ENCODE measurements around the gene NOX3.

NOX3 gene

GRCh38 chr6:155434096-155434495 lies 21.5 kb downstream of the NOX3 start:
- DNase-seq, result no peak
- H3K4me1 Mint-ChIP-seq (ENCODE audit: low read depth), result peaks cover 11% of the 10 kb centered on the region

GRCh38 chr6:155432293-155432692 lies 23.3 kb downstream of the NOX3 start:
- Mint-ChIP-seq H3K36me3 (ENCODE audit: low read depth) (no peaks in the 10 kb centered on the region), H3K4me1 (ENCODE audit: low read depth) (peaks cover 11% of the 10 kb centered on the region), H3K9me3 (no peaks in the 10 kb centered on the region), H3K27me3 (no peaks in the 10 kb centered on the region), H3K4me3 (no peak overlapping the region), H3K27ac (no peak overlapping the region)
- no peak for DNase-seq

More at GRCh38 chr6:155434096-155434495, 21.5 kb downstream of the NOX3 start:
- Mint-ChIP-seq H3K27ac (no peak overlapping the region), H3K27me3 (no peaks in the 10 kb centered on the region), H3K9me3 (no peaks in the 10 kb centered on the region), H3K36me3 (ENCODE audit: low read depth) (no peaks in the 10 kb centered on the region), H3K4me3 (no peak overlapping the region)

GRCh38 chr6:155429321-155429893 lies 26.2 kb downstream of the NOX3 start:
- H3K36me3 Mint-ChIP-seq (ENCODE audit: low read depth), result no peaks in the 10 kb centered on the region
- H3K27ac Mint-ChIP-seq, result no peak overlapping the region
- no peaks in the 10 kb centered on the region for H3K9me3 Mint-ChIP-seq
- no peak overlapping the region for H3K4me3 Mint-ChIP-seq
- peaks cover 11% of the 10 kb centered on the region for H3K4me1 Mint-ChIP-seq (ENCODE audit: low read depth)
- H3K27me3 Mint-ChIP-seq, result no peaks in the 10 kb centered on the region
- DNase-seq, result no peak

GRCh38 chr6:155426408-155426945 lies 29.2 kb downstream of the NOX3 start:
- DNase-seq, result no peak
- H3K27me3 Mint-ChIP-seq, result no peaks in the 10 kb centered on the region
- H3K36me3 Mint-ChIP-seq (ENCODE audit: low read depth), result no peaks in the 10 kb centered on the region
- no peak overlapping the region for H3K4me3 Mint-ChIP-seq
- H3K9me3 Mint-ChIP-seq, result no peaks in the 10 kb centered on the region
- H3K27ac Mint-ChIP-seq, result no peak overlapping the region
- H3K4me1 Mint-ChIP-seq (ENCODE audit: low read depth), result peaks cover 10% of the 10 kb centered on the region

DNA sequence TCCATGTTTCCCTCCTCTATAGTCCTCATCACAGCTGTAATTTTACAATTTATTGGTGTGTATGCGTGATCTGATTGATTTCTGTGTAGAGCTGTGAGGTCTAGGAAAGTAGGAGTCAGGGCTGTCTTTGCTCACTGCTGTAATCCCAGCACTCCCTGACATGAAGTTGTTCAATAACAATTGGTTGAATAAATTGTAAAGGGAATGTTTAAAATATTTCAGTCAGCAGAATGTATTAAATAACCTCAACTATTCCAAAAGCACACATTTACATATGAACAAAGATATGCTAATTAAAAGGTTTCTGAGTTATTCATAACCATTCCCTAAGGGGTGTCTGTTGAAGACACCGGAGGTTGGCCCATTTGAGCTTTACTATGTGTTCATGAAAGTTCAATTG lies 31.5 kb downstream of the NOX3 start:
- no peak overlapping the region for H3K27ac Mint-ChIP-seq
- no peak for DNase-seq
- no peaks in the 10 kb centered on the region for H3K9me3 Mint-ChIP-seq
- peaks cover 23% of the 10 kb centered on the region for H3K4me1 Mint-ChIP-seq (ENCODE audit: low read depth)
- no peak overlapping the region for H3K4me3 Mint-ChIP-seq
- H3K27me3 Mint-ChIP-seq, result no peaks in the 10 kb centered on the region
- no peaks in the 10 kb centered on the region for H3K36me3 Mint-ChIP-seq (ENCODE audit: low read depth)

DNA sequence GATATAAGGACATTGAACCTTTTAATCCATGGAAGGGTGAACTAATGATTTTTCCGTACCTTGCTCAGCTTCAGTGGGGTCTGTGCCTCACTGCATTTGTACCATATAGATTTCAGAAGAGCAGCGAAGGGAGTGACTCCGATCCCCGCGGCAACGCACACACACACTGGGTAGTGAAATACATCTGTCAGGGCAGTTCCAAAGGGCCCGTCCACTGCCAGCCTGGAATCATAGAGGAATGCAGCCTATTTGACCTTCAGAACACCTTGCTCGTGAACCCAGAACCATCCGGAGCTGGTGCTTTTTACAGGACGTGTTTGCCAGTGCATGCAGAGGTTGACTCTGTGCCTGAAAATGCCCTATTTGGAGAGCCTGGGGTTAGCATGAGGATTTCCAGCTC lies 33.0 kb downstream of the NOX3 start:
- DNase-seq, result no peak
- Mint-ChIP-seq H3K27me3 (no peaks in the 10 kb centered on the region), H3K36me3 (ENCODE audit: low read depth) (no peaks in the 10 kb centered on the region), H3K4me1 (ENCODE audit: low read depth) (peaks cover 39% of the 10 kb centered on the region), H3K9me3 (no peaks in the 10 kb centered on the region), H3K4me3 (no peak overlapping the region), H3K27ac (no peak overlapping the region)

- Mint-ChIP-seq H3K9me3 (no peaks in the 10 kb centered on the region), H3K4me1 (ENCODE audit: low read depth) (peaks cover 52% of the 10 kb centered on the region), H3K36me3 (ENCODE audit: low read depth) (no peaks in the 10 kb centered on the region), H3K4me3 (no peak overlapping the region), H3K27me3 (no peaks in the 10 kb centered on the region), H3K27ac (peak overlapping the region; percentile 82)
- no peak for DNase-seq
Measured at GRCh38 chr6:155420492-155420891, 35.1 kb downstream of the NOX3 start.

- H3K4me1 Mint-ChIP-seq (ENCODE audit: low read depth), result peaks cover 53% of the 10 kb centered on the region
- no peaks in the 10 kb centered on the region for H3K27me3 Mint-ChIP-seq
- H3K9me3 Mint-ChIP-seq, result no peaks in the 10 kb centered on the region
- H3K36me3 Mint-ChIP-seq (ENCODE audit: low read depth), result no peaks in the 10 kb centered on the region
- DNase-seq, result no peak
- peak overlapping the region; percentile 63 for H3K4me3 Mint-ChIP-seq
- H3K27ac Mint-ChIP-seq, result peak overlapping the region; percentile 99
Measured at GRCh38 chr6:155419161-155419560, 36.5 kb downstream of the NOX3 start.

GRCh38 chr6:155418017-155418761 lies 37.5 kb downstream of the NOX3 start:
- Mint-ChIP-seq H3K4me1 (ENCODE audit: low read depth) (peaks cover 49% of the 10 kb centered on the region), H3K36me3 (ENCODE audit: low read depth) (no peaks in the 10 kb centered on the region), H3K4me3 (peak overlapping the region; percentile 63), H3K9me3 (no peaks in the 10 kb centered on the region), H3K27ac (peak overlapping the region; percentile 99), H3K27me3 (no peaks in the 10 kb centered on the region)
- DNase-seq, result peak; percentile 73

DNA sequence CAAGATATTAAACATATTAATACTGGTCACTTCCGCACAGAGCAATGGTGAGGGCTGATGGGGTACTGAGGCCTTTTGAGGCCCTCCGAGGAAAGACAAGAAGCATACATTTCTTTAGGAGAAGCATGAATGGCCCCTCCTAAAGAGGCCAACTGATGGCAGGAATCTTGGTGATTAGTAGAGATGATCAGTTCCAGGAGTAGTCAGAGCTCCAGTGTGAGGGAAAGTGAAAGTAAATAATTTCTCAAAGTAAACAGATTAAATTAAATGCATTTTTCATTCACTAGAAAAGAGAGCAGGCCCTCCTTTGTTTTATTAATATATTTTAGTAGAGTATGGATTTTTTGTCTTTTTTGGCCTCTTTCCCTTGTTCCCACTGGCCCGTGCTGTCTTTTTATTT lies 38.2 kb downstream of the NOX3 start:
- H3K27me3 Mint-ChIP-seq, result no peaks in the 10 kb centered on the region
- no peaks in the 10 kb centered on the region for H3K36me3 Mint-ChIP-seq (ENCODE audit: low read depth)
- DNase-seq, result no peak
- peaks cover 2% of the 10 kb centered on the region for H3K9me3 Mint-ChIP-seq
- H3K27ac Mint-ChIP-seq, result peak overlapping the region; percentile 99
- peak overlapping the region; percentile 63 for H3K4me3 Mint-ChIP-seq
- H3K4me1 Mint-ChIP-seq (ENCODE audit: low read depth), result peaks cover 49% of the 10 kb centered on the region

- no peak for DNase-seq
- Mint-ChIP-seq H3K4me3 (no peak overlapping the region), H3K4me1 (ENCODE audit: low read depth) (peaks cover 45% of the 10 kb centered on the region), H3K27ac (no peak overlapping the region), H3K36me3 (ENCODE audit: low read depth) (no peaks in the 10 kb centered on the region), H3K9me3 (peaks cover 2% of the 10 kb centered on the region), H3K27me3 (no peaks in the 10 kb centered on the region)
Measured at GRCh38 chr6:155415953-155416352, 39.7 kb downstream of the NOX3 start.

- peaks cover 29% of the 10 kb centered on the region for H3K4me1 Mint-ChIP-seq (ENCODE audit: low read depth)
- no peak overlapping the region for H3K27ac Mint-ChIP-seq
- peaks cover 2% of the 10 kb centered on the region for H3K9me3 Mint-ChIP-seq
- H3K36me3 Mint-ChIP-seq (ENCODE audit: low read depth), result no peaks in the 10 kb centered on the region
- H3K4me3 Mint-ChIP-seq, result no peak overlapping the region
- H3K27me3 Mint-ChIP-seq, result no peaks in the 10 kb centered on the region
- DNase-seq, result no peak
Measured at GRCh38 chr6:155414049-155414448, 41.6 kb downstream of the NOX3 start.

- no peak for DNase-seq
- no peaks in the 10 kb centered on the region for H3K36me3 Mint-ChIP-seq (ENCODE audit: low read depth)
- peaks cover 12% of the 10 kb centered on the region for H3K4me1 Mint-ChIP-seq (ENCODE audit: low read depth)
- H3K9me3 Mint-ChIP-seq, result peaks cover 2% of the 10 kb centered on the region
- H3K27me3 Mint-ChIP-seq, result no peaks in the 10 kb centered on the region
- H3K4me3 Mint-ChIP-seq, result no peak overlapping the region
- no peak overlapping the region for H3K27ac Mint-ChIP-seq
Measured at GRCh38 chr6:155412335-155412734, 43.3 kb downstream of the NOX3 start.

- H3K27ac Mint-ChIP-seq, result no peak overlapping the region
- H3K36me3 Mint-ChIP-seq (ENCODE audit: low read depth), result no peaks in the 10 kb centered on the region
- no peaks in the 10 kb centered on the region for H3K27me3 Mint-ChIP-seq
- no peak for DNase-seq
- no peak overlapping the region for H3K4me3 Mint-ChIP-seq
- H3K9me3 Mint-ChIP-seq, result peaks cover 2% of the 10 kb centered on the region
- H3K4me1 Mint-ChIP-seq (ENCODE audit: low read depth), result peaks cover 6% of the 10 kb centered on the region
Measured at GRCh38 chr6:155411154-155412052, 44.2 kb downstream of the NOX3 start.

Measured in activated T-cell treated with anti-CD3 and anti-CD28 coated beads, Interleukin-2, amount 50 U/mL, for 24 hours (primary cell).